ENCODE results near the gene ARPP21.

Gene ARPP21

GRCh38 chr3:35761311-35761710 is 122.0 kb downstream of the ARPP21 start:
- TF ChIP-seq, protein P1, sequence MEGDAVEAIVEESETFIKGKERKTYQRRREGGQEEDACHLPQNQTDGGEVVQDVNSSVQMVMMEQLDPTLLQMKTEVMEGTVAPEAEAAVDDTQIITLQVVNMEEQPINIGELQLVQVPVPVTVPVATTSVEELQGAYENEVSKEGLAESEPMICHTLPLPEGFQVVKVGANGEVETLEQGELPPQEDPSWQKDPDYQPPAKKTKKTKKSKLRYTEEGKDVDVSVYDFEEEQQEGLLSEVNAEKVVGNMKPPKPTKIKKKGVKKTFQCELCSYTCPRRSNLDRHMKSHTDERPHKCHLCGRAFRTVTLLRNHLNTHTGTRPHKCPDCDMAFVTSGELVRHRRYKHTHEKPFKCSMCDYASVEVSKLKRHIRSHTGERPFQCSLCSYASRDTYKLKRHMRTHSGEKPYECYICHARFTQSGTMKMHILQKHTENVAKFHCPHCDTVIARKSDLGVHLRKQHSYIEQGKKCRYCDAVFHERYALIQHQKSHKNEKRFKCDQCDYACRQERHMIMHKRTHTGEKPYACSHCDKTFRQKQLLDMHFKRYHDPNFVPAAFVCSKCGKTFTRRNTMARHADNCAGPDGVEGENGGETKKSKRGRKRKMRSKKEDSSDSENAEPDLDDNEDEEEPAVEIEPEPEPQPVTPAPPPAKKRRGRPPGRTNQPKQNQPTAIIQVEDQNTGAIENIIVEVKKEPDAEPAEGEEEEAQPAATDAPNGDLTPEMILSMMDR (conservative IDR thresholded peaks at IDR 0.05; ENCODE audit: low read length) = no peak
- TF ChIP-seq EZH2phosphoT487 (IDR thresholded peaks at IDR 0.05; ENCODE audit: borderline replicate concordance) = no peak
- H3K9ac ChIP-seq (ENCODE audit: low read depth, low read length, poor library complexity, severe bottlenecking) = no peak overlapping the region
- H4K20me1 ChIP-seq (ENCODE audit: insufficient read depth, low read length, poor library complexity, severe bottlenecking) = no peaks in the 10 kb centered on the region
- H3F3A ChIP-seq (ENCODE audit: low read depth) = no peaks in the 10 kb centered on the region
- H3K9me2 ChIP-seq (replicated peaks; ENCODE audit: low read depth, low read length) = no peaks in the 10 kb centered on the region
- H3K27me3 ChIP-seq (ENCODE audit: insufficient read depth, low read length, poor library complexity, severe bottlenecking) = no peaks in the 10 kb centered on the region
- H3K9me3 ChIP-seq (ENCODE audit: insufficient read depth, low read depth, low read length) = no peaks in the 10 kb centered on the region
- no peak overlapping the region for H3K4me2 ChIP-seq (ENCODE audit: low read depth, low read length, poor library complexity, severe bottlenecking)
- no peaks in the 10 kb centered on the region for H3K36me3 ChIP-seq (ENCODE audit: insufficient read depth, low read length)
- H3K79me2 ChIP-seq (ENCODE audit: insufficient read depth, low read length) = no peaks in the 10 kb centered on the region
- H2AFZ ChIP-seq (ENCODE audit: low read length) = no peak overlapping the region
- no peak overlapping the region for H3K4me3 ChIP-seq (ENCODE audit: low read length, poor library complexity, severe bottlenecking)
- peaks cover 4% of the 10 kb centered on the region for H3K4me1 ChIP-seq (ENCODE audit: insufficient read depth, low read length, poor library complexity, severe bottlenecking)

DNA sequence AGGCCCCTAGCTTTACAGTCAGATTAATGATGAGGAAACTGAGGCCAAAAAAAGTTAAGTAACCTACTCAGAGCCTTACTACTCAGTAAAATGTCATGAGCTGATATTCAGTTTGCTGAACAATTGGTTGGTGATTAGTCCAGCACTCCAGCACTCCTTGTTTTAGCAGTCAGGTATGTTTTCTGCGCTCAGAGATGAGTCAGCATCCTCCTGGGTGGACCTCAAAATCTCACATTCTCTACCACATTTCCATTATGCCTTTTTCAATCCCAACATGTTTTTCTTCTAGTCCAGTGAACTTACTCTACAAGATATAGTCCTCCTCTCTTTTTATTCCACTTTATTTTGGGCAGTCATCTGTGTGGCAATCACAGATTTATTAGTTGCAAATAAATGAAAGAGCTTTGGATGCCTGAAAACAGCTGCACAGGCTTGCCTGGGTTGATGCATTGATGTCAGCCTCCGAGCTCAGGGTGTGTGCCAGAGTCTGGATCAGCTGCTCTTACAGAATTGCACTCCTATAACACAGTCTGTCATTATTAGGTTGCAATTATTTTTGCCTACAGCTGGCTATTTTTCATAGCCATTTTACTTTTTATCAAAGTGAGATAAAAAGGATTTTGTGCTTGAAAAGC is 133.2 kb downstream of the ARPP21 start:
- Histone ChIP-seq H3F3A (ENCODE audit: low read depth) (no peaks in the 10 kb centered on the region), H3K9me2 (replicated peaks; ENCODE audit: low read depth, low read length) (no peaks in the 10 kb centered on the region), H3K79me2 (ENCODE audit: insufficient read depth, low read length) (no peaks in the 10 kb centered on the region), H3K4me1 (ENCODE audit: insufficient read depth, low read length, poor library complexity, severe bottlenecking) (no peaks in the 10 kb centered on the region), H3K9ac (ENCODE audit: low read depth, low read length, poor library complexity, severe bottlenecking) (no peak overlapping the region), H3K27me3 (ENCODE audit: insufficient read depth, low read length, poor library complexity, severe bottlenecking) (no peaks in the 10 kb centered on the region), H3K36me3 (ENCODE audit: insufficient read depth, low read length) (no peaks in the 10 kb centered on the region), H3K4me3 (ENCODE audit: low read length, poor library complexity, severe bottlenecking) (no peak overlapping the region), H3K4me2 (ENCODE audit: low read depth, low read length, poor library complexity, severe bottlenecking) (no peak overlapping the region), H4K20me1 (ENCODE audit: insufficient read depth, low read length, poor library complexity, severe bottlenecking) (no peaks in the 10 kb centered on the region), H3K9me3 (ENCODE audit: insufficient read depth, low read depth, low read length) (no peaks in the 10 kb centered on the region), H2AFZ (ENCODE audit: low read length) (no peak overlapping the region)
- no peak for TF ChIP-seq EZH2phosphoT487 (IDR thresholded peaks at IDR 0.05; ENCODE audit: borderline replicate concordance)
- TF ChIP-seq, protein P1 (conservative IDR thresholded peaks at IDR 0.05; ENCODE audit: low read length) = no peak

GRCh38 chr3:35773417-35773816 is 134.1 kb downstream of the ARPP21 start:
- Histone ChIP-seq H2AFZ (ENCODE audit: low read length) (no peak overlapping the region), H3K9me2 (replicated peaks; ENCODE audit: low read depth, low read length) (no peaks in the 10 kb centered on the region), H3F3A (ENCODE audit: low read depth) (no peaks in the 10 kb centered on the region), H3K4me1 (ENCODE audit: insufficient read depth, low read length, poor library complexity, severe bottlenecking) (no peaks in the 10 kb centered on the region), H3K4me3 (ENCODE audit: low read length, poor library complexity, severe bottlenecking) (no peak overlapping the region), H4K20me1 (ENCODE audit: insufficient read depth, low read length, poor library complexity, severe bottlenecking) (no peaks in the 10 kb centered on the region), H3K9me3 (ENCODE audit: insufficient read depth, low read depth, low read length) (no peaks in the 10 kb centered on the region), H3K27me3 (ENCODE audit: insufficient read depth, low read length, poor library complexity, severe bottlenecking) (no peaks in the 10 kb centered on the region), H3K36me3 (ENCODE audit: insufficient read depth, low read length) (no peaks in the 10 kb centered on the region), H3K9ac (ENCODE audit: low read depth, low read length, poor library complexity, severe bottlenecking) (no peak overlapping the region), H3K79me2 (ENCODE audit: insufficient read depth, low read length) (no peaks in the 10 kb centered on the region), H3K4me2 (ENCODE audit: low read depth, low read length, poor library complexity, severe bottlenecking) (no peak overlapping the region)
- TF ChIP-seq EZH2phosphoT487 (IDR thresholded peaks at IDR 0.05; ENCODE audit: borderline replicate concordance) = no peak
- TF ChIP-seq, protein P1 (conservative IDR thresholded peaks at IDR 0.05; ENCODE audit: low read length) = no peak

Measured in Loucy (cell line).